Islet of Langerhans (tissue), 1 donor: ENCODE measurements around the gene HOXC12.

ENCODE experiments used
- FAIRE-seq: peaks from one replicate; lab custom pipeline; 2011; peaks lifted over from hg19 to GRCh38; lab: Jason Lieb, UNC

The HOXC12 gene

DNA sequence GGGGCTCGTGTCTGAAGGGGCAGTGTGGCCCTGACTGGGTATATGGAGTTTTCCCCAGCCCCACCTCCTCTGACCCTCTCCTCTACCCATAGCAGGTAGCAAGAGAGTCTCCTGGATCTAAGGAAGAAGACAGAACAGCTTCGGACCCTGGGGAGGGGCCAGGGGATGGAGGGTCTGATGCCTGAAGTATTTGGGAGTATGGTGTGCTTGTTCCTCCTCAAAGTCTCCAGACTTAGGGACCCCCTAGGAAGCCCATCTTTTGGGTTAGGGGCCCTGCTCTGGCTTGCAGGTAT, 53.5 kb downstream of the HOXC12 start:
- no peak for FAIRE-seq
